ENCODE data around the gene CCDC28A.
A peak's percentile ranks its signal among the peaks of the same experiment; 100 is the strongest.

Gene CCDC28A

DNA sequence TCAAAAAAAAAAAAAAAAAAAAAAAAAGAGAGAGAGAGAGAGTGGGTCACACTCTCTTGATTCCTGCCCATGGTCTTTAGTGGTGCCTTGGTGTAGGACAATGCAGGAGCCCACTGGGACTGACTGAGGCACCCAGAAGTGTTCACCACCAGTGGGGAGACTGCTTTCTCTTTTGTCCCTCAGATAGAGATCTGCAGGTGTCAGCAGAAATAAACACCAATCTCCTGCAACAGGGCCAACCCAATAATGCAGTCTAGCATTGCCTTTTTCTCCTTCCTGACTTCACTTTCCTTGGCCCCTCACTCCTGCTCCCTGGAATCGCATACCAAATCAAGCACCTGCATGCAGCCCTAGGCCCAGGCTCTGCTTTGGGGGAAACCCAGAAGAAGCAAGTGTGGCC lies 39.0 kb upstream of the CCDC28A start:
- TF ChIP-seq, protein P1, sequence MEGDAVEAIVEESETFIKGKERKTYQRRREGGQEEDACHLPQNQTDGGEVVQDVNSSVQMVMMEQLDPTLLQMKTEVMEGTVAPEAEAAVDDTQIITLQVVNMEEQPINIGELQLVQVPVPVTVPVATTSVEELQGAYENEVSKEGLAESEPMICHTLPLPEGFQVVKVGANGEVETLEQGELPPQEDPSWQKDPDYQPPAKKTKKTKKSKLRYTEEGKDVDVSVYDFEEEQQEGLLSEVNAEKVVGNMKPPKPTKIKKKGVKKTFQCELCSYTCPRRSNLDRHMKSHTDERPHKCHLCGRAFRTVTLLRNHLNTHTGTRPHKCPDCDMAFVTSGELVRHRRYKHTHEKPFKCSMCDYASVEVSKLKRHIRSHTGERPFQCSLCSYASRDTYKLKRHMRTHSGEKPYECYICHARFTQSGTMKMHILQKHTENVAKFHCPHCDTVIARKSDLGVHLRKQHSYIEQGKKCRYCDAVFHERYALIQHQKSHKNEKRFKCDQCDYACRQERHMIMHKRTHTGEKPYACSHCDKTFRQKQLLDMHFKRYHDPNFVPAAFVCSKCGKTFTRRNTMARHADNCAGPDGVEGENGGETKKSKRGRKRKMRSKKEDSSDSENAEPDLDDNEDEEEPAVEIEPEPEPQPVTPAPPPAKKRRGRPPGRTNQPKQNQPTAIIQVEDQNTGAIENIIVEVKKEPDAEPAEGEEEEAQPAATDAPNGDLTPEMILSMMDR (conservative IDR thresholded peaks at IDR 0.05; ENCODE audit: low read depth, low read length) = no peak
- H3K4me3 ChIP-seq (ENCODE audit: low read depth, low read length) = no peak overlapping the region
- DNase-seq (ENCODE audit: low read depth) = no peak

DNA sequence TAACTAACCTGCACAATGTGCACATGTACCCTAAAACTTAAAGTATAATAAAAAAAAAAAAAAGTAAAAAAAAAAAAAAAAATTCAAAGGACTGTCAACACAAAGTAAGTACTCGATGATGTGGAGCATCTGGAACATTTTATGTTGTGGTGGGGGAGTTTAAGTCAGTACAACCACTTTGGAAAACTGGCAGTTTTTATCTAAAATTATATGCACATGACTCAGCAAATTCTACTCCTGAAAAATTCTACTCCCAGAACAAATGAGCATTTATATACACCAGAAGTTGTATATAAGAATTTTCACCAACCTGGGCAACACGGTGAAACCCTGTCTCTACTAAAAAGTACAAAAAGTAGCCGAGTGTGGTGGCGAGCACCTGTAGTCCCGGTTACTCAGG lies 36.9 kb upstream of the CCDC28A start:
- no peak overlapping the region for H3K4me3 ChIP-seq (ENCODE audit: low read depth, low read length)
- DNase-seq (ENCODE audit: low read depth) = peak; percentile 23
- TF ChIP-seq, protein P1 (conservative IDR thresholded peaks at IDR 0.05; ENCODE audit: low read depth, low read length) = no peak

DNA sequence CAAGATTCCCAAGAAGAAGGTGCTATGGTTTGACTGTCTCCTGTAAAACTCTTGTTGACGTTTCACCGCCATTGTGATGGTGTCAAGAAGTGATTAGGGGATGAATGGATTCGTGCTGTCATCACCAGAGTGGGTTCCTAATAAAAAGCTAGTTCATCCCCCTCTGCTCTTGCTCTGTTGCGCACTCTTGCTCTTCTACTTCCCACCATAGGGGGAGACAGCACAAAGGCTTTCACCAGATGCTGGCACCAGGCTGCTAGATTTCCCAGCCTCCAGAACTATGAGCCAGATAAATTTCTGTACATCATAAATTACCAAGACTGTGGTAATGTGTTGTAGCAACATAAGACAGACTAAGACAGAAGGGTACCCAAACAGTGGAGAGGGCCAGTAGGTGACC lies 21.6 kb upstream of the CCDC28A start:
- DNase-seq (ENCODE audit: low read depth) = no peak
- TF ChIP-seq, protein P1 (conservative IDR thresholded peaks at IDR 0.05; ENCODE audit: low read depth, low read length) = no peak
- no peak overlapping the region for H3K4me3 ChIP-seq (ENCODE audit: low read depth, low read length)

DNA sequence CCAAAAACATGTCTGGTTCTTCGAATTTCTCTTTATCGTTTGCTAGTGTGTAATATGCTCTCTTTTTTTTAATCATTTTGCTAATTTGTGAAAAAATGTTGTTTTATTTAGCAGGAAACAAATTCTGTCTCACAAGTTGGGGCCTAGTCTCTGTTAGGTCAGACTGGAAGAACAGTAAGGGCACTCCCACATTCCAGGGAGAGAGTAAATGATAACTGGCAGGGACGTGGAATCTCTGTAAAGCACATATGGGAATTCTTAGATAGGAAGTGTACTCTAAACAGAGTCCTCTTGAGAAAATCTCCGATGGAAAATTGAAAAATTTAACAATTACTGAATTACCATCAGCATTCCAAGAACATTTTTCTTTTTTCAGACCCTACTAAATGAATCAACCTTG lies 16.4 kb upstream of the CCDC28A start:
- peak; percentile 18 for DNase-seq (ENCODE audit: low read depth)
- no peak overlapping the region for H3K4me3 ChIP-seq (ENCODE audit: low read depth, low read length)
- TF ChIP-seq, protein P1 (conservative IDR thresholded peaks at IDR 0.05; ENCODE audit: low read depth, low read length) = no peak

DNA sequence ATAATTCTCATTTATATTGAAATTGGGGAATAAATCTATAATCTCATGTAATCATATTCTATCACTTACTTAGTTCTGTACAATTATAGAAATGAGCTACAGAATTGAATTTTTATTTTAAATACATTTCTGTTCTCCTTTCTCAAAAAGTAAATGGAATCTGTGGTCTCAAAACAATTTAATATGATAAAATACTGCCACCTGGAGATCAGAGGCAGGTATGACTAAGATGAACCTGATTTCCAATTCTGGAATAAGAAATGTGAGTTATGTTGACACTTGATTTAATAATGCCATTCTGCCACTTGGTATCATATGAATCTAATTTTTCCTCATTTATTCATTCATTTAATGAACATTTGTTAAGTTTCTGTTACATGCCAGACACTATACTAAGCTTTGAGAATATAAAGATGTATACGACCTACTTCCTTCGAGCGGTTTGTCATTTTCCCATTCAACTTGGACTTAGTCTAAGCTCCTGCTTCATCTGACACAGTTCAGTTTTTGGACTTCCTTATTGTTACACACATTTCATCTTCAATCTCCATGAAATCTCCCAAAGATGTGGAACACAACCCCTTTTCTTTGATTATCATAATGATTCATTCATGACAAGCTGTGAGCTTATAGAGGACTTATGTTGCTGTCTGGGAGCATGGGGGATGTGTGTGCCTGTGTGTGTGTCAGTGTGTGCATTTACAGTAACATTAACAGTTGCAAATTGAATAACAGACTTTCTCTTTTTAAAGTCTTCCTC lies 7.5 kb upstream of the CCDC28A start:
- no peak overlapping the region for H3K4me3 ChIP-seq (ENCODE audit: low read depth, low read length)
- TF ChIP-seq, protein P1 (conservative IDR thresholded peaks at IDR 0.05; ENCODE audit: low read depth, low read length) = peak; percentile 59
- peak; percentile 73 for DNase-seq (ENCODE audit: low read depth)

DNA sequence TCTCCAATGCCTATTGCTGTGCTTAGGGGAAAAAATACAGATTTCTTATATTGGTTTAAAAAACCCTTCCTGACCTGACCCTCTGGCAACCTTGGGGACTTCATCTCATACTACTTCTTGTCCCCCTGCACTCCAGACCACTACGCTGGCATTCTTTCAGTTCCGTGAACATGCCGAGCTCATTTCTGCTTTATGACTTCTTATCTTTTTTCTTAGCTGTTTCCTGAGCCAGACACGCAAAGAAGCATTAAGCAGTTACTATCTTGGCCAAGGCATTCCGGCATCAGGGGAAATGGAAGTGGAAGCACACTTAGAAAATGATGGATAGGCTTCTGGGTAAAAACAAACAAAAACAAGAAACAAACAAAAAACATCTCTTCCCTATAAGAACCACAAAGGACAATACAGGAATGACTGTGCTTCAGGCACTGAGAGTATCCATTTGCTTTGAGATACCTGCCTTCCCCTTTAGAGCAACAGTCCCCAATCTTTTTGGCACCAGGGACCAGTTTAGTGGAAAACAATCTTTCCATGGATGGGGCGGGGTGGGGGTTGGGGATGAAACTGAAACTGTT lies 4.4 kb upstream of the CCDC28A start:
- no peak overlapping the region for H3K4me3 ChIP-seq (ENCODE audit: low read depth, low read length)
- TF ChIP-seq, protein P1 (conservative IDR thresholded peaks at IDR 0.05; ENCODE audit: low read depth, low read length) = no peak

More for the DNA sequence above, 4.4 kb upstream of the CCDC28A start:
- DNase-seq (ENCODE audit: low read depth) = no peak
